ENCODE results near the gene CACNA1C. TPM values are rescaled to one million over a fixed set of nuclear protein-coding genes. Genes with fewer than 3 reads are reported as not detected.

Gene CACNA1C
- total and polyA plus RNA-seq, 10 of the 15 experiments (the other 5 are each of a cell fraction or from before 2014, with no cell fraction given) = under 0.01 to 0.15 (median 0.09) TPM; not detected in 5

- TF ChIP-seq ZBTB4 (CRISPR knock-in tag; IDR thresholded peaks at IDR 0.05) (no peak), SIN3A (IDR thresholded peaks at IDR 0.05; ENCODE audit: low read depth, low read length) (no peak), ZSCAN29 (IDR thresholded peaks at IDR 0.05) (no peak), ZBED1 (IDR thresholded peaks at IDR 0.05; ENCODE audit: borderline replicate concordance) (no peak), NBN (IDR thresholded peaks at IDR 0.05) (no peak)
Observed at GRCh38 chr12:2652401-2653081, 599.8 kb downstream of the CACNA1C start (continued).

- intact Hi-C loops (cut with micrococcal nuclease; ENCODE audit: unreplicated experiment) = no loop called here
- peaks cover 4 to 10% of the 10 kb centered on the region in 2 experiments; a peak in 3 of 4 replicates for H3K27me3 ChIP-seq (replicated peaks in 1 of 2; ENCODE audit: control insufficient read depth in 2 of 2, insufficient read depth in 2 of 2, low read length in 1 of 2)
- in situ Hi-C loops (cut with MboI) = no loop called here
- BruUV-seq (replicated peaks) = no TSS peak
- ChIA-PET SMC1A (ENCODE audit: uncharacterized antibody, unreplicated experiment) (no interaction called here), CTCF (no interaction called here), POLR2A (no interaction called here), RAD21 (ENCODE audit: unreplicated experiment) (no interaction called here)
- WGBS (ENCODE audit: insufficient coverage, insufficient replicate concordance, low lambda C conversion rate, missing lambda C conversion rate) = 51% methylated on average over 22 of the region's 22 CpGs
- no peaks in the 10 kb centered on the region for H3K36me3 ChIP-seq (ENCODE audit: control insufficient read depth in 2 of 2, insufficient read depth in 2 of 2, low read length in 1 of 2)
- H3K4me1 ChIP-seq (ENCODE audit: control insufficient read depth, insufficient read depth, low read length) = no peaks in the 10 kb centered on the region
- H4K20me1 ChIP-seq (ENCODE audit: control insufficient read depth, insufficient read depth) = no peaks in the 10 kb centered on the region
- ATAC-seq (no peak), FAIRE-seq (no peak), DNase-seq (ENCODE audit: low read depth, low spot score) (no peak)
- no peak overlapping the region for H3K27ac ChIP-seq (ENCODE audit: control insufficient read depth, insufficient read depth)
- no peaks in the 10 kb centered on the region for H3K79me2 ChIP-seq (ENCODE audit: control insufficient read depth, insufficient read depth, low read length)
- no peak overlapping the region for H2AFZ ChIP-seq (ENCODE audit: control insufficient read depth, low read depth, low read length)
- H3K4me3 ChIP-seq = no peak overlapping the region
- H3K9ac ChIP-seq (ENCODE audit: control insufficient read depth, insufficient read depth, low read length) = no peak overlapping the region
- no peak overlapping the region for H3K4me2 ChIP-seq (ENCODE audit: control insufficient read depth, insufficient read depth)
- no peaks in the 10 kb centered on the region for H3K9me3 ChIP-seq (replicated peaks; ENCODE audit: control insufficient read depth, insufficient read depth, low read length)
- TF ChIP-seq RCOR1 (conservative IDR thresholded peaks at IDR 0.05; ENCODE audit: low read depth, low read length) (no peak), MYB (IDR thresholded peaks at IDR 0.05; ENCODE audit: borderline replicate concordance, low read depth, low read length) (no peak), KDM1A (IDR thresholded peaks at IDR 0.05; ENCODE audit: borderline replicate concordance) (no peak), ZBTB4 (CRISPR knock-in tag; IDR thresholded peaks at IDR 0.05) (no peak), TCF3 (IDR thresholded peaks at IDR 0.05; ENCODE audit: borderline replicate concordance, insufficient read depth, low read depth, low read length) (no peak), FOS (IDR thresholded peaks at IDR 0.05; ENCODE audit: borderline replicate concordance, extremely low read depth, insufficient read length) (no peak), BACH1 (IDR thresholded peaks at IDR 0.05; ENCODE audit: borderline replicate concordance) (no peak), ZBED1 (IDR thresholded peaks at IDR 0.05; ENCODE audit: borderline replicate concordance) (no peak)
Observed at GRCh38 chr12:2653461-2653965, 600.7 kb downstream of the CACNA1C start.

Measured in GM12878 (cell line).